Sigmoid colon (tissue), 7 donors: Measurements from ENCODE around the gene MRM3. TPM values are rescaled to one million over a fixed set of nuclear protein-coding genes. Genes with fewer than 3 reads are reported as not detected.

Source experiments
- DNase-seq: peaks from one replicate; pipeline ENCODE4 v3.0.0-alpha.2; 2019
- H3K27ac ChIP-seq, 4 donors: fragments of 200-600 bp; sonication (generic); one replicate each; pipeline ENCODE4 v1.5.1; 2016 to 2019; ENCODE audit warnings: mild to moderate bottlenecking in 1 of 4
- H3K27me3 ChIP-seq, 3 donors: fragments of 200-600 bp; sonication (generic); one replicate each; pipeline ENCODE4 v1.5.1; 2019; ENCODE audit warnings: mild to moderate bottlenecking in 1 of 3
- H3K36me3 ChIP-seq, 4 donors: fragments of 200-600 bp; sonication (generic); one replicate each; pipeline ENCODE4 v1.5.1; 2016 to 2019
- H3K4me1 ChIP-seq, 4 donors: fragments of 200-600 bp; sonication (generic); one replicate each; pipeline ENCODE4 v1.5.1; 2017 to 2019
- H3K4me3 ChIP-seq, 4 donors: fragments of 200-600 bp; sonication (generic); one replicate each; pipeline ENCODE4 v1.5.1; 2017 to 2019; ENCODE audit warnings: mild to moderate bottlenecking in 2 of 4, moderate library complexity in 1 of 4
- H3K9me3 ChIP-seq, 4 donors: fragments of 200-600 bp in 3 of 4; sonication (generic) in 3 of 4; one replicate each; pipeline versions ENCODE4 v1.5.1 to v1.6.1; 2013 to 2019
- EP300 ChIP-seq, 4 donors: sonication (generic); formaldehyde crosslinking; IDR thresholded peaks; one replicate each; pipeline ENCODE4 v1.6.1; 2017; ENCODE audit warnings: antibody characterized with exemption in 4 of 4
- POLR2A ChIP-seq, 2 donors: fragments of 450-650 bp; IDR thresholded peaks; one replicate each; pipeline ENCODE4 v1.6.1; 2016; ENCODE audit warnings: antibody characterized with exemption in 2 of 2, mild to moderate bottlenecking in 2 of 2, moderate library complexity in 2 of 2
- POLR2AphosphoS5 ChIP-seq, 4 donors: sonication (generic); formaldehyde crosslinking; IDR thresholded peaks; one replicate each; pipeline ENCODE4 v1.6.1; 2017; ENCODE audit warnings: antibody characterized with exemption in 4 of 4
- WGBS, 2 donors: extraction: QIAGEN DNeasy Blood & Tissue Kit; methylation state at CpG; one replicate each; pipeline ENCODE4 v1.1.7; 2013; 5-methylcytosine and 5-hydroxymethylcytosine counted together
- intact Hi-C: fragments of 100-400 bp; cut with DNase I; formaldehyde crosslinking; loops from one replicate; pipeline ENCODE4 v1.15.1; 2023
- polyA plus RNA-seq, 3 donors: library from polyadenylated mRNA; stranded (reverse); fragments of 200-250 nt; gene quantifications; one replicate each; pipeline ENCODE4 v1.2.3, GENCODE V29; 2013
- total RNA-seq, 4 donors: library from RNA; depleted of rRNA; stranded (reverse); fragments of >200 nt; gene quantifications; one replicate each; pipeline ENCODE4 v1.1.0, GENCODE V29; 2016
- TF ChIP-seq, protein P1 (sequence below), 4 experiments: fragments of 450-650 bp in 3 of 4; fragments of 200-600 bp in 1 of 4; IDR thresholded peaks; one replicate each; pipeline ENCODE4 v1.5.1; 2016 to 2019; ENCODE audit warnings: antibody characterized with exemption in 4 of 4, mild to moderate bottlenecking in 3 of 4, moderate library complexity in 2 of 4
- donor health status: healthy with polysubstance abuse.
- donor health status: Bipolar disorder and iron deficiency.
- donor health status: healthy.

The MRM3 gene
- total and polyA plus RNA-seq, 7 donors, result 10.4 to 22.4 (median 17.1) TPM

DNA sequence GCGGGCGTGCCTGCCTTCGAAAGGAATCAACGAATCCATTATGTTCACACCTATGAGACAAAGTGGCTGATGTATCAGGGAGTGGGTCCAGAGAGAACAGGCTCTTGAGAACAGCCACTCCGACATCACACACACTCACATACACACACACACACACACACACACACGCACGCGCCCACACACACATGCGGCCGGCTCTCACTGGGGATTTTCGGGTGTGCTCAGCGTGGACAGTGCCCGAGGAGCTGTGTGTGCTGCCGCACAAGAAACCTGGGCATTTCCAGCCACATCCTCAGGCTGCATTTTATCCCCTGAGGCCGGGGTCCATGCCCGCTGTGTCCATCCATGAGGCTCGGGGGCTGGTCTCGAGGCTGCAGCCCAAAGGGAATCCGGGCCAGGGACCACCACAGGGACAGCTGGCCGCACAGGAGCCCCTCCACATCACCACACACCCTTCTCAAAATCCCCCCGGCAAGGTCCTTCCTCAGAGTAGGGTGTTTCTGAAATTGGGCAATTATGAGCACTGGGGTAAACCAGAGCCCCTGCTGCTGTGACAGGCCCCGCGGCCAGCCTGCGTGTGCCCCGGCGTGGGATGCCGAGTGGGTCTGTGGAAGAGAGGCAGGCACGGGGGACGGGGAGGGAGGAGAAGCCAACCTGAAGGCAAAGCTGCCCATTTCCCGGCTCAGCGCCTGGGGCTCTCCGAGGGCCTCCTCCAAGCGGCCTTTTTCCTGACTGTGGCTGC, 24.8 kb downstream of the MRM3 start:
- TF ChIP-seq POLR2A (IDR thresholded peaks at IDR 0.05), result no peak
- TF ChIP-seq, protein P1, sequence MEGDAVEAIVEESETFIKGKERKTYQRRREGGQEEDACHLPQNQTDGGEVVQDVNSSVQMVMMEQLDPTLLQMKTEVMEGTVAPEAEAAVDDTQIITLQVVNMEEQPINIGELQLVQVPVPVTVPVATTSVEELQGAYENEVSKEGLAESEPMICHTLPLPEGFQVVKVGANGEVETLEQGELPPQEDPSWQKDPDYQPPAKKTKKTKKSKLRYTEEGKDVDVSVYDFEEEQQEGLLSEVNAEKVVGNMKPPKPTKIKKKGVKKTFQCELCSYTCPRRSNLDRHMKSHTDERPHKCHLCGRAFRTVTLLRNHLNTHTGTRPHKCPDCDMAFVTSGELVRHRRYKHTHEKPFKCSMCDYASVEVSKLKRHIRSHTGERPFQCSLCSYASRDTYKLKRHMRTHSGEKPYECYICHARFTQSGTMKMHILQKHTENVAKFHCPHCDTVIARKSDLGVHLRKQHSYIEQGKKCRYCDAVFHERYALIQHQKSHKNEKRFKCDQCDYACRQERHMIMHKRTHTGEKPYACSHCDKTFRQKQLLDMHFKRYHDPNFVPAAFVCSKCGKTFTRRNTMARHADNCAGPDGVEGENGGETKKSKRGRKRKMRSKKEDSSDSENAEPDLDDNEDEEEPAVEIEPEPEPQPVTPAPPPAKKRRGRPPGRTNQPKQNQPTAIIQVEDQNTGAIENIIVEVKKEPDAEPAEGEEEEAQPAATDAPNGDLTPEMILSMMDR (IDR thresholded peaks at IDR 0.05), result no peak
- TF ChIP-seq POLR2AphosphoS5 (IDR thresholded peaks at IDR 0.05), result no peak
- TF ChIP-seq EP300 (IDR thresholded peaks at IDR 0.05), result no peak
- no peak overlapping the region for H3K4me3 ChIP-seq
- no peaks in the 10 kb centered on the region for H3K27me3 ChIP-seq
- H3K4me1 ChIP-seq, result peaks cover 0 to 11% (median 8%) of the 10 kb centered on the region in 4 donors
- H3K27ac ChIP-seq, result no peak overlapping the region
- intact Hi-C loops, result no loop called here
- peaks cover 12 to 41% (median 17%) of the 10 kb centered on the region in 4 donors for H3K36me3 ChIP-seq
- H3K9me3 ChIP-seq, result no peaks in the 10 kb centered on the region
- no peak for DNase-seq
- WGBS, 2 donors, result 84 to 88% methylated on average over 33 of the region's 33 CpGs

DNA sequence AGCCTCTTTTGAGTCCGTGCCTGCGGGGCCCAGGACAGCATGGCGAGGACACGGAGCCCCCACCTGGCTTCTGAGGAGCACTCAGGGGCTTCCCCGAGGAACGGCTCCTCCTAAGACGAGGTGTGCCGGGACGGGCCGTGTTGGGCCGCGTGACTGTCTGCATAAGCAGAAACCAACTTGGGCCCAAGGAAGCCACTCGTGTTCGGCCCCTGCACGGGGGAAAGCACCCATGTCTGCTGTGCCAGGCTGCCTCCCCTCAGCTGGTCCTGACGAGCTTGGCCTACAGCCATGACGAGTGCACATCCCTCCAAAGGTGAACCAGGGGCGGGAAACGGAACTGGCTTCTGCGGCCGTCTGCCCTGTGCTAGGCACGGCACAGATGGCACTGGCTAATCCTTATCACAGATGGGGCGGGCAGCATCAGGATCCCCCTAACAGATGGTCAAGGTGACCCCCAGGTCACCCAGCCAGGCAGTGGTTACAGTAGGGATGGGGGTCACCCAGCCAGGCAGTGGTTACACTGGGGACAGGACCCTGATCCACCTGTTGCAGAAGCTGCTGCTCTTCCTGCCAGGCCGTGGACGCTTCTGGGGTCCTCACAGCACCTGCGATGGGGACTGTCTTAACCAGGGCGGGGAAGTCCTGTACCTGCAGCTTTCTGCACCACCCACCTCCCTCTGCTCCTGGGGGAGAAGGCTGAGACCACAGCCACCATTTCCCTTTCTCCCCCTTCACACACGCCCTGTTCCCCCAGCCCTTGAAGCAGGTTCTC, 25.6 kb downstream of the MRM3 start:
- TF ChIP-seq POLR2A (IDR thresholded peaks at IDR 0.05) (no peak), POLR2AphosphoS5 (IDR thresholded peaks at IDR 0.05) (no peak), EP300 (IDR thresholded peaks at IDR 0.05) (no peak)
- no peaks in the 10 kb centered on the region for H3K9me3 ChIP-seq
- peaks cover 0 to 11% (median 8%) of the 10 kb centered on the region in 4 donors for H3K4me1 ChIP-seq
- H3K27me3 ChIP-seq, result no peaks in the 10 kb centered on the region
- DNase-seq, result no peak
- H3K36me3 ChIP-seq, result peaks cover 8 to 41% (median 16%) of the 10 kb centered on the region in 4 donors
- intact Hi-C loops, result no loop called here
- 84 to 88% methylated on average over 28 of the region's 28 CpGs for WGBS, 2 donors
- H3K4me3 ChIP-seq, result no peak overlapping the region
- no peak overlapping the region for H3K27ac ChIP-seq

DNA sequence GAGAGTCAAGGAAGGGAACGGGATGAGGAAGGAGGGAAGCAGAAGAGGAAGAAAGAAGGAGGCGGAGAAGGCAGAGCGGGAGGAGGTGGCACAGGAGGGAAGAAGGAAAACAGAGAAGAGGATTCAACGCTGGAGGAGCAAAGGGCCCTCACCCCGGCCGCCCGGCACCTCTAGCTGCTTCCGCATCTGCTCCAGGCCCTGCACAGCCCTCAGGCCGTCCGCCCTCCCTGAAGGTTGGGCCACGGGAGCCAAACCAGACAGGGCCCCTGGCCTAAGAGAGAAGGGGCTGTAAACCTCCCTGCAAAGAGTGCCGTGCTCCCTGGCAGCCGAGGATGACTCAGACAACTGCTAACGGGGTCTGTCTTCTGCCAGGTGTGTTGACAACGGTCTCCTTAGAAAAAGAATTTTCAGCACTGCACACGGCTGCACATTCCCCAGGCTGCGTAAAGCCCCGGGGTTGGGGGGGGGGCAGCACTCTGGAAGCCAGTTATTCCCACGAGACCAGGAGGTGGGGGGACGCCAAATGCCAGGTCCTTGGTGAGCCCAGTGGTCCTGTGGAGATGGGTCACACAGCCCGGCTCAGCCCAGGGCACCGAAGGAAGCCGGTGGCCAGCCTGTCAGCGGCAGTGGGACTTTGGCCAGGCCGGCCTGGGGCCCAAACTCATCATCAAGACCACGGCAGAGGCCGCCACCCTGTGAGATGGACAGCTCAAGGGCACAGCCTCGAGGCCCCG, 29.1 kb downstream of the MRM3 start:
- WGBS, 2 donors, result 66 to 73% methylated on average over 29 of the region's 29 CpGs
- intact Hi-C loops, result no loop called here
- no peak for TF ChIP-seq POLR2AphosphoS5 (IDR thresholded peaks at IDR 0.05)
- TF ChIP-seq POLR2A (IDR thresholded peaks at IDR 0.05), result no peak
- TF ChIP-seq, protein P1 (IDR thresholded peaks at IDR 0.05), result no peak
- TF ChIP-seq EP300 (IDR thresholded peaks at IDR 0.05), result no peak
- no peak overlapping the region for H3K4me3 ChIP-seq
- no peaks in the 10 kb centered on the region for H3K9me3 ChIP-seq
- peak overlapping the region in 3 of 4 donors; percentile 41 to 66 (median 56) for H3K27ac ChIP-seq
- H3K4me1 ChIP-seq, result peaks cover 0 to 17% (median 10%) of the 10 kb centered on the region in 4 donors
- H3K36me3 ChIP-seq, result peaks cover 0 to 52% (median 7%) of the 10 kb centered on the region in 4 donors
- H3K27me3 ChIP-seq, result no peaks in the 10 kb centered on the region
- DNase-seq, result no peak

DNA sequence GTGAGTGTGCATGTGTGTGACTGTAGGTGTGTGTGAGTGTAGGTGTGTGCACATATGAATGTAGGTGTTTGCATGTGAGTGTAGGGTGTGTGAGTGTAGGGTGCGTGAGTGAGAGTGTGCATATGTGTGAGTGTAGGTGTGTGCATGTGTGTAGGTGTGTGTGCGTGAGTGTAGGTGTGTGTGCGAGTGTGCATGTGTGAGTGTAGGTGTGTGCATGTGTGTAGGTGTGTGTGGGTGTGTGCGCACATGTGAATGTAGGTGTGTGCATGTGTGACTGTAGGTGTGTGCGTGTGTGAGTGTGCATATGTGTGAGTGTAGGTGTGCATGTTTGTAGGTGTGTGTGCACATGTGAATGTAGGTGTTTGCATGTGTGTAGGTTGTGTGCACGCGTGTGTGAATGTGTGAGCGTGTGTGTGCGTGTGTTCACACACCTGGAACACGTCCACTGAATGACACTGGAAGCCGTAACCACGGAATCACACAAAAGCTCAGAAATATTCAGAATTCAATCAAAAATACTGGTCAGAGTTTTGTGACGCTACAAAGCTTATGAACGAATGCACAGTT, 30.6 kb downstream of the MRM3 start:
- 91 to 94% methylated on average over 14 of the region's 14 CpGs for WGBS, 2 donors
- intact Hi-C loops, result no loop called here
- Histone ChIP-seq H3K27ac (peak overlapping the region in 1 of 4 donors; percentile 60), H3K4me1 (peaks cover 0 to 17% (median 10%) of the 10 kb centered on the region in 4 donors), H3K9me3 (no peaks in the 10 kb centered on the region), H3K27me3 (no peaks in the 10 kb centered on the region), H3K36me3 (peaks cover 0 to 54% (median 10%) of the 10 kb centered on the region in 4 donors), H3K4me3 (no peak overlapping the region)
- DNase-seq, result no peak
- TF ChIP-seq, protein P1 (IDR thresholded peaks at IDR 0.05), result no peak
- TF ChIP-seq POLR2A (IDR thresholded peaks at IDR 0.05) (no peak), EP300 (IDR thresholded peaks at IDR 0.05) (no peak), POLR2AphosphoS5 (IDR thresholded peaks at IDR 0.05) (no peak)
